ENCODE results near the gene RXRA. TPM values are rescaled to one million over a fixed set of nuclear protein-coding genes. Genes with fewer than 3 reads are reported as not detected.

RXRA gene
- total and polyA plus RNA-seq, 2 experiments from 2014 or later, result 32.9 to 46.1 TPM

GRCh38 chr9:134402182-134402581 is 75.9 kb downstream of the RXRA start:
- no peaks in the 10 kb centered on the region for H3K36me3 ChIP-seq
- no peak for DNase-seq (ENCODE audit: low read depth in 1 of 2, low spot score in 1 of 2)
- H3K4me1 ChIP-seq (ENCODE audit: low read depth), result no peaks in the 10 kb centered on the region
- no peak overlapping the region for H3K27ac ChIP-seq
- no peak for TF ChIP-seq CTCF (IDR thresholded peaks at IDR 0.05; ENCODE audit: low read depth, low read length)
- no peaks in the 10 kb centered on the region for H3K9me3 ChIP-seq (ENCODE audit: low read depth)
- no peak overlapping the region for H3K4me3 ChIP-seq
- H3K27me3 ChIP-seq, result no peaks in the 10 kb centered on the region

- Histone ChIP-seq H3K4me1 (ENCODE audit: low read depth) (no peaks in the 10 kb centered on the region), H3K9me3 (ENCODE audit: low read depth) (no peaks in the 10 kb centered on the region), H3K36me3 (no peaks in the 10 kb centered on the region), H3K27ac (no peak overlapping the region), H3K27me3 (no peaks in the 10 kb centered on the region), H3K4me3 (no peak overlapping the region)
- no peak for TF ChIP-seq CTCF (IDR thresholded peaks at IDR 0.05; ENCODE audit: low read depth, low read length)
- DNase-seq (ENCODE audit: low read depth in 1 of 2, low spot score in 1 of 2), result no peak
These were observed 77.0 kb downstream of the RXRA start for GRCh38 chr9:134403292-134403681.

- H3K4me3 ChIP-seq, result no peak overlapping the region
- H3K4me1 ChIP-seq (ENCODE audit: low read depth), result no peaks in the 10 kb centered on the region
- no peaks in the 10 kb centered on the region for H3K27me3 ChIP-seq
- no peaks in the 10 kb centered on the region for H3K36me3 ChIP-seq
- H3K27ac ChIP-seq, result no peak overlapping the region
- peak in 1 of 2 donors; percentile 96 for DNase-seq (ENCODE audit: low read depth in 1 of 2, low spot score in 1 of 2)
- no peak for TF ChIP-seq CTCF (IDR thresholded peaks at IDR 0.05; ENCODE audit: low read depth, low read length)
- H3K9me3 ChIP-seq (ENCODE audit: low read depth), result no peaks in the 10 kb centered on the region
These were observed 77.5 kb downstream of the RXRA start for GRCh38 chr9:134403682-134404301.

- no peaks in the 10 kb centered on the region for H3K9me3 ChIP-seq (ENCODE audit: low read depth)
- H3K27ac ChIP-seq, result no peak overlapping the region
- TF ChIP-seq CTCF (IDR thresholded peaks at IDR 0.05; ENCODE audit: low read depth, low read length), result no peak
- no peak for DNase-seq (ENCODE audit: low read depth in 1 of 2, low spot score in 1 of 2)
- no peaks in the 10 kb centered on the region for H3K36me3 ChIP-seq
- no peaks in the 10 kb centered on the region for H3K27me3 ChIP-seq
- no peaks in the 10 kb centered on the region for H3K4me1 ChIP-seq (ENCODE audit: low read depth)
- H3K4me3 ChIP-seq, result no peak overlapping the region
These were observed 78.4 kb downstream of the RXRA start for GRCh38 chr9:134404376-134405358.

- DNase-seq (ENCODE audit: low read depth in 1 of 2, low spot score in 1 of 2), result no peak
- Histone ChIP-seq H3K27me3 (no peaks in the 10 kb centered on the region), H3K4me1 (ENCODE audit: low read depth) (no peaks in the 10 kb centered on the region), H3K4me3 (no peak overlapping the region), H3K27ac (no peak overlapping the region), H3K36me3 (no peaks in the 10 kb centered on the region), H3K9me3 (ENCODE audit: low read depth) (no peaks in the 10 kb centered on the region)
- no peak for TF ChIP-seq CTCF (IDR thresholded peaks at IDR 0.05; ENCODE audit: low read depth, low read length)
These were observed 79.3 kb downstream of the RXRA start for GRCh38 chr9:134405527-134405926.

All from cardiac muscle cell (in vitro differentiated cells and primary cell).